ENCODE results near the gene PRKCQ.

Gene PRKCQ

GRCh38 chr10:6565588-6565987 lies 14.5 kb downstream of the PRKCQ start:
- DNase-seq = no peak

DNA sequence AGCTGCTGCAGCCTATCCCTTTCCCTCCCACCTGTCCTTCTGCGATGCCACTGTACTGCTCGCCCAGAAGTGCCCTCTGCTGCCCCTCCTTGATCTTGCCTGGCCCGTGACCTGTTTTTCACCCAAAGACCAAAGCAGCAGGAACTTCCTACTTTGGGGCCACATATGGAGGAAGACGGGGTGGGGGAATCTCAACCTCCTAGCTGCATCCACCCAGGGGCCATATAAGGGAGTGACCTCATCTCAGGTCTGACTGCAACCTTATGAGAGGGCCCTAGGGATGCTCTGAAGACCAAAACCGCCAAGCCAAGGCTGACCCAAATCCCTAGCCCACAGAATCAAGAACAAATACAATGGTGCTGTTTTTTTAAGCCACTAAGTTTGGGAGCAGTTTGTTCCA lies 15.7 kb downstream of the PRKCQ start:
- no peak for DNase-seq

GRCh38 chr10:6563731-6564130 lies 16.3 kb downstream of the PRKCQ start:
- DNase-seq = no peak

DNA sequence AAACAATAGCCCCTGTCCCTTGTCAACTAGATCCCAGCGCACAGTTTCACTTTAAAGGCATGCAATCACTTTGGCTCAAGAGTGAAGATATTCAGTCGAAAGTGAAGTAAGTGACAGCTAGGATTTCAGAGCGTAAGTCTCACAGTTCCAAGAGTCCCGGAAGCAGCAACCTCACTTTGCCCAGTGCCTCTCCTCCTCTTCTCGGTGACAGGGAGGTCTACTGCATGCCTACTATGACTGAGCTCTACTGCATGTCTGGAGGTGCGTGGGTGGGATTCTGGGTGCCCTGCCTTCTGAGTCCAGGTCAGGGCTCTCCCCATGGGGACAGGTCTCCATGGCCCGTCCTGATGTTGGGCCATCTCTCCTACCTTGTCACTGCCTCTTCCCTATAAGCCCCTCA lies 17.0 kb downstream of the PRKCQ start:
- no peak for DNase-seq

GRCh38 chr10:6562221-6562620 lies 17.9 kb downstream of the PRKCQ start:
- DNase-seq = no peak

DNA sequence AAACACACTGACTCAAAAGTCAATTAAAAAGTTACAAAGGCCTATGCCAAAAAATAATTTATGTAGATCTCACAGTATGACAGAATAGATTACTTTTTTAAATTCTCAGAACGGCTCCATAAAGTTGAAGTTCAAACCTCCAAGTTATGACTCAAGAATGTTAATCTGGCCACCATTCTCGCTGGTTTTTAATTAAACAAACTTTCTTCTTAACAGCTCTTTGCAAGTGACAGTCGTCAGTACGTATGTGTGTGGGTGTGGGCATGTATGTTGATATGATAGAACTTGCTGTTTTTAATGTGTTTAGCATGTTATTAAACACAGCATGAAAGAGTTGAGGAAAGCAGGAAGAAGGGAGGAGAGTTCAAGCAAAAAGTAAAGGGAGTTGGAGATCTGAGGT lies 18.5 kb downstream of the PRKCQ start:
- DNase-seq = no peak

DNA sequence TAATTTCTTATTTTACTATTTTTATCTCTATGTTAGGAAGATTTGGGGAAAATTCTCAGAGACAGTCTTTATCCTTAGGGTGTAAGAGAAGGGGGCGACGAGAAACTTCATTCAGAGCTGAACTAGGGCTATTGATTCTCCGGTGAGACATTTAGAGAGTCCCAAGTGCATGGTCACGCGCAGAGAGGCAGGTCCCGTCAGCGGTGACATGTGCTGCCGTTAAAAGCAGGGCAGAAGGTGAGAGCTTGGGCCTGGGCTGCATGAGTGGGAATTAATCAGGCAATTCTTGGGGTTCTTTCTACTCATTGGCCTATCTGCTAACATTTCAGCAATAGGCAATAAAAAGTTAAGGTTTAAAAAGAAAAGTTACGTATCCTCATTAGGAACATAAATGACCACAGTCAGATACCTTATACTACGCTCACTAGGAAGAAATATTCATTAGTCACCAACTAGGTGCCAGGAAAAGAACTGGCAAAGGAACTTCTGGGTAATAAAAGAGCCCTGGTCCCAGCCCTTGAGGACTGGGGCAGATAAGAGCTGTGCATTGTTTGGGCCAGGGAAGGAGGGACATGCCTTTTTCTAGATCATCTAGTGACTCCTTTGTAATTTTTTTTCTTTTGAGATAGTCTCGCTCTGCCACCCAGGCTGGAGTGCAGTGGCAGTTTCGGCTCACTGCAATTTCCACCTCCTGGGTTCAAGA lies 21.2 kb downstream of the PRKCQ start:
- peak; percentile 20 for DNase-seq

DNA sequence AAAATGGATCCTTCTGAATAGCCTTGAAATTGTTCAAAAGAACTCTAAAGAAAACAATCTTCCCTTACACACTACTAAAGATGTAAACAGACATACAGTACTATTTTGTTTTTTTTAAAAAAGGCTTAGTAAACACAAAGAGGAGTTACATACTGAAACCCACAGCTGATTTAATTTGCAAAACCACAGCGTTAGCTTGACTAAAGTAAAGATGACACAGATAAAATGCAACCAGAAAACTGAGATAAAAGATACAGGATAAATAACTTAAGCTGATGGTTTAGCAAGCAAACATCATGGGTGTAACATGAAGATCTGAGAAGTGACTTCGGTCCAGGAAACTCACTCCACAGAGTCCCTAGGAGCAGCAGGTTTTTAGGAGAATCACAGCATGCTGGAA lies 21.8 kb downstream of the PRKCQ start:
- no peak for DNase-seq

GRCh38 chr10:6553937-6554336 lies 26.1 kb downstream of the PRKCQ start:
- DNase-seq = no peak

DNA sequence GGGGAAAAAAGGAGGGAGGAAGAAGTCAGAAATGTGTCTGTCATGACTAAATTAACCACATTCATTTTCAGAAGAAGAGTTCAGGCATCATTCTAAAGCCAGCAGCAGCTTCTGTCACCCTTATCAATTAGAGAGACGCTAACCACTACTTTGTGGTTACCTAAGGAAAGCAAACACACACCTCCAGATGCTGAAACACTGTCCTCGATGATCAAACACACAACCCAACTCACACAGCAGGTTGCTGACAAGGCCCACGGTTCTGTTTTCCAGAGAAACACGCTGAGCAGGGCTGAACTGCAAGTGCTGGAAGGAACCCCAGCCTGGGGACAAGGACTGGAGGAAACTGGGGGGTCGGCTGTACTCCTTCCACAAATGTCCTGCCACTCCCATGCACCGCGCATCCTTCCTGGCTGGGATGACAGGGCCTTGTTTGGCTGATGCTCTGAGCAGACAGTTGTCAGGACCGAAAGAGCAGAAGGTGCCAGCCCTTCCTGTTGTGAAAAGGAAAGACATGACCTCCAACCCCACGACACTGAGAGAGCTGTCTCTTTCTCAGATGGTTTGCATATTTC lies 36.6 kb downstream of the PRKCQ start:
- no peak for DNase-seq

DNA sequence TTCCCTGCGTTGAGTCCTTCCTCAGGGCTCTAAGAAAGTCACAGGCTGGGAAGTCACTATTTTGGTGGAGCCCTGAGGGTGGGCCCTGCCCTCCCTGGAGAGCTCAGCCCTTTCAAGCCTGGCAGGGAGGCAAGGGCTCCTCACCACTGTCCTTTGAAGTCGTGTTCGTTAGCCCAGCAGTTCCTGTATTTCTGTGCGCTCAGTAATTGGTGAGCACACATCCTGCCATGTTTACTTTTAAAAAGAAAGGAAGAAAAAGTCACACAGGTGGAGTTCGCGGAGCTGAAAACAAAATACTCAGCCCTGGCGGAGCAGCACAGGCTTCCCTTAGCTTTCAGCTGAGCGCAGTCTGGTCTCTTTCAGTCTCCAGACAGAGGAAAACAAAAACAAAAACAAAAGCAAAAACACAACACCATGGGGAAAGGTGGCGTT lies 37.1 kb downstream of the PRKCQ start:
- no peak for DNase-seq

- DNase-seq = no peak
Measured at GRCh38 chr10:6539833-6540232, 40.2 kb downstream of the PRKCQ start.

GRCh38 chr10:6537770-6538169 lies 42.3 kb downstream of the PRKCQ start:
- DNase-seq = no peak

DNA sequence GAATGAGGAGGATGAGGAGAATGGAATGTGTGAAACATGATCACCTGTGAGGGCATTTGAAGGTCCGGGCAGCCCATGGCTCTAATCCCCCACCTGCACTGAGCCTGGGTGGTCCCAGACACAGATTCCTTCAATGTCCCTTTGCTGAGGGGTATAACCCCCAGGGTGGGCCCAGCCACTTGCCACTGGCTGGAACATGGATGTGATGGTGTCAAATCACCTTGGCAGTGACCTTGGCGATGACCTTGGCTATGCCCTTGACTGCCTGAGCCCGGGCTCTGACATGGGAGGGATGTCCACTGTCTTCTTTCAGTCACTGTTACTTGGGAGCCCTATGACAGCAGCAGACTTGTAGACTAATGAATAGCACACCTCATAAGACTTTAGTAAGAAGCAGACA lies 44.0 kb downstream of the PRKCQ start:
- DNase-seq = no peak

- DNase-seq = no peak
Measured at GRCh38 chr10:6535156-6535764, 44.8 kb downstream of the PRKCQ start.

DNA sequence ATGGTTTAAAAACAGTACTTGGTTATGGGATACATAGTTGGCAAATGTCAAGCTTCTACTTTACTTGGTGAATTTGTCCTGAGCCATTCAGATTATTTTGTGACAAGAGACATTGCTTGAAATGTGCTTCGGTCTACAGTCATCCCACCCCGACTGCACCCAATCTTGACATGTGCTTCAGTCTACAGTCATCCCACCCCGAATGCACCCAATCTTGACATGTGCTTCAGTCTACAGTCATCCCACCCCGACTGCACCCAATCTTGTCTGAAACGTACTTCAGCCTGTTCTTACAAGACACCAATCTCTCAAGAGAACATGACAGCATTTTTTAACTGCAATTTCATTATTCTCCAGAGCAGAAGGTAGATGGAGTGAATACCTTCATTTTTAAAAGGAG lies 47.8 kb downstream of the PRKCQ start:
- no peak for DNase-seq

DNA sequence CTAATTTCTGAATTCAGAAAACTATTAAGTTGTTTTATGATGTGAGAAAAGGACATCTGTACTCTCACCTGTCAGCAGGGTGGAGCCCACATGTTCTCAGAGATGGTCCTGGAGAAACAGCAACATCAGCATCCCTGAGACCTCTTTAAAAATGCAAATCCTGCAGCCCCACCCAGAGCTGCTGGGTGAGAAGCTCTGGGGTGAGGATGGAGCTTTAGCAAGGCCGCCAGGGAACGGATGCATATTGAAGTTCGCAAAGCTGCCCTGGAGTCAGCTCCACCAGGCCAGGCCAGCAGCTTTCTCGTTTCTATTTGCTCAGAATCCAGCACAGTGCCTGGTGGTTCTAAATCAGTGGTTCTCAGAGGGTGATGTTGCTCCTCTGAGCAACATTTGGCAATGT lies 49.1 kb downstream of the PRKCQ start:
- no peak for DNase-seq

DNA sequence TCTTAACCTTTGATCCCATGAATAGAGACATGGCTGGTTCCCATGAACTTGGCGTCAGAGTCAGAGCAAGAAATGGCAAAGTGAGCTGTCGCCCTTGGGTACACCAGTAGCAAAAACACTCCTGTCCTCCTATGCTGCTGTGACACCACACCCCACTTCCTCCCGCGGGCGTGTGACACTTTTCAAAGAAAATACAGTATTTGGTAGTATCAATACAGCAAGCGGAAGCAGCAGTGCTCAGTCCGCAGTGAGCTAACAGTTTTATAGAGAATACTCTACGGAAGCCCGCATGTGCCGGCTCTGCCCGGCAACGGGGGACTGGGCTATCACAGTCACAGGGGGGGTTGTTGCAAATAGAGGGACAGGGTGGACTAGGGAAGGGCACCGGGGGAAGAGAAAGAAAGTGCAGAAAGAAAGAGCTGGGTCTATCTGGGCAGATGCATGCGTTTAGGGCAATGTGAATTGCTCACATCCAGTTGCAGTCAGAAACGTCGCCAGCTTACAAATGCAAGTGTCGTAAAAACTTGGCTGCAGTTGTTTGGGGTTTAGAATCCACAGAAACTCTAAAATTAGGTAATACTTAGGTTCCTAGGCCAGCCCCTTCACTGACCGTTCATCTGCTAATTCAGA lies 49.8 kb downstream of the PRKCQ start:
- peak; percentile 14 for DNase-seq

- DNase-seq = no peak
Measured at GRCh38 chr10:6528198-6528950, 51.7 kb downstream of the PRKCQ start.

GRCh38 chr10:6525599-6526165 lies 54.4 kb downstream of the PRKCQ start:
- no peak for DNase-seq

DNA sequence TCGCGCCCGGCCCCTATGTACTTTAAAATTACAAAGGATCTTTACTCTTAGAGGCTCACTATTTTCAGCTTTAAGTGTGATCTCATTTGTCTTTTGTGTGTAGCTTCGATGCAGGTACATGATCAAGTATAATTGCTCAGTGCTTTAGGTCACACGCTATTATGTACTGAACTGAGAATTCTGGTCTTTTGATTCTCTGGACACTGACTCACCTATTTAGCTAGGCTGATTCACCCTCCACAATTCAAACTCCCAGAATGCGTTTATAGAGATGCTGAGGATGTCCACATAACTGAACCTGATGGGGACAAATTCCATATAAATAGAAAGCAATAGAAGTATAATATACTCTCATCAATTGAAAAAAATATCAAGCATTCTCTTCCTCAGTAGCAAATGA lies 57.8 kb downstream of the PRKCQ start:
- DNase-seq = no peak

DNA sequence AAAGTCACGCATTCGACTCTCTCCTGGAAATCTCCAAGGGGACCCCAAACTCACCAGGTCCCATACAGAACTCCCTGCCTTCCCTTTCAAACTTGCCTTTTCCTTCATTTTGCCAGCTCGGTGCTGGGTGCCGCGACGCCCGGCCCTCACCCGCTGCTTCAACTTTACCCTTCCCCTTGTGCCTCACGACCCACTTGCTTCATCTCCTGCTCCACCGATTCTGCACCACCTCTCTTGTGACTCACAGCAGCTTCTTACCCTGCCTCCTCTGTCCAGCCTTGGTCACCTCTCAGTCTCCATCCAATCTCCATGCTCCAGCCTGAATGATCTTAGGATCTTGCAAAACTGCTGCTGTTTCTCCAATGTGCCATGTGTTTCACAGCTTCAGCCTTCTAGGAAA lies 59.9 kb downstream of the PRKCQ start:
- DNase-seq = no peak

Data from activated gamma-delta T cell (primary cell).